SK-N-SH treated with all-trans-retinoic acid at 6 μM for 48 hours (cell line): ENCODE results near the gene ORC6.

Source experiments
- ATAC-seq: fragments of 200-7000 bp; cut with Tn5 transposase; 3 replicates; pipeline ENCODE4 v1.9.1; 2020; ENCODE audit warnings: mild to moderate bottlenecking, moderate library complexity
- ARNTL ChIP-seq: fragments of 450-650 bp; formaldehyde crosslinking; IDR thresholded peaks from 2 replicates; pipeline ENCODE4 v1.5.0; 2020; ENCODE audit warnings: low read depth, mild to moderate bottlenecking, moderate library complexity, borderline replicate concordance
- BACH2 ChIP-seq: fragments of 250-450 bp; sonication (Bioruptor Pico); IDR thresholded peaks from 2 replicates; pipeline ENCODE4 v1.9.0; 2021; ENCODE audit warnings: mild to moderate bottlenecking, borderline replicate concordance
- CREB5 ChIP-seq: fragments of 250-450 bp; sonication (Bioruptor Pico); IDR thresholded peaks from 2 replicates; pipeline ENCODE4 v1.5.1; 2020; ENCODE audit warnings: low read depth, mild to moderate bottlenecking, moderate library complexity
- CSDC2 ChIP-seq: fragments of 250-450 bp; sonication (Bioruptor Pico); IDR thresholded peaks from 2 replicates; pipeline ENCODE4 v1.5.0; 2020; ENCODE audit warnings: mild to moderate bottlenecking, moderate library complexity
- ESRRG ChIP-seq: fragments of 250-450 bp; sonication (Bioruptor Pico); IDR thresholded peaks from 2 replicates; pipeline ENCODE4 v1.6.1; 2021; ENCODE audit warnings: mild to moderate bottlenecking
- GLIS3 ChIP-seq: fragments of 250-450 bp; sonication (Bioruptor Pico); IDR thresholded peaks from 2 replicates; pipeline ENCODE4 v1.5.0; 2020; ENCODE audit warnings: mild to moderate bottlenecking, moderate library complexity
- ISL1 ChIP-seq: fragments of 250-450 bp; sonication (Bioruptor Pico); IDR thresholded peaks from 2 replicates; pipeline ENCODE4 v2.1.2; 2022; ENCODE audit warnings: mild to moderate bottlenecking, moderate library complexity
- OSR1 ChIP-seq: fragments of 250-450 bp; sonication (Bioruptor Pico); IDR thresholded peaks from 2 replicates; pipeline ENCODE4 v1.8.0; 2022; ENCODE audit warnings: moderate library complexity, mild to moderate bottlenecking, inconsistent platforms
- POU6F1 ChIP-seq: fragments of 250-450 bp; sonication (Bioruptor Pico); IDR thresholded peaks from 2 replicates; pipeline ENCODE4 v1.8.0; 2021; ENCODE audit warnings: low read depth, mild to moderate bottlenecking, moderate library complexity, borderline replicate concordance
- PPARA ChIP-seq: fragments of 250-450 bp; sonication (Bioruptor Pico); IDR thresholded peaks from 2 replicates; pipeline ENCODE4 v1.5.0; 2020; ENCODE audit warnings: mild to moderate bottlenecking, borderline replicate concordance
- RARB ChIP-seq: fragments of 250-450 bp; sonication (Bioruptor Pico); IDR thresholded peaks from 2 replicates; pipeline ENCODE4 v1.8.0; 2021; ENCODE audit warnings: mild to moderate bottlenecking, moderate library complexity
- SNAI2 ChIP-seq: fragments of 250-450 bp; sonication (Bioruptor Pico); IDR thresholded peaks from 2 replicates; pipeline ENCODE4 v1.5.0; 2020; ENCODE audit warnings: mild to moderate bottlenecking, moderate library complexity
- TCF4 ChIP-seq: fragments of 250-450 bp; sonication (Bioruptor Pico); IDR thresholded peaks from 2 replicates; pipeline ENCODE4 v1.8.0; 2021; ENCODE audit warnings: mild to moderate bottlenecking, moderate library complexity, borderline replicate concordance
- TSHZ2 ChIP-seq: fragments of 250-450 bp; sonication (Bioruptor Pico); IDR thresholded peaks from 2 replicates; pipeline ENCODE4 v1.5.0; 2020; ENCODE audit warnings: mild to moderate bottlenecking, moderate library complexity
- ZC3H10 ChIP-seq: fragments of 250-450 bp; sonication (Bioruptor Pico); IDR thresholded peaks from 2 replicates; pipeline ENCODE4 v1.5.1; 2021; ENCODE audit warnings: mild to moderate bottlenecking, moderate library complexity
- ZFP3 ChIP-seq: fragments of 250-450 bp; sonication (Bioruptor Pico); IDR thresholded peaks from 2 replicates; pipeline ENCODE4 v1.5.0; 2020; ENCODE audit warnings: mild to moderate bottlenecking, moderate library complexity
- ZFP30 ChIP-seq: fragments of 450-650 bp; formaldehyde crosslinking; IDR thresholded peaks from 2 replicates; pipeline ENCODE4 v1.5.0; 2022; ENCODE audit warnings: mild to moderate bottlenecking, moderate library complexity
- ZNF565 ChIP-seq: fragments of 450-650 bp; formaldehyde crosslinking; conservative IDR thresholded peaks from 2 replicates; pipeline ENCODE4 v1.5.0; 2020; ENCODE audit warnings: low read depth, mild to moderate bottlenecking, moderate library complexity
- ZNF70 ChIP-seq: fragments of 450-650 bp; formaldehyde crosslinking; IDR thresholded peaks from 2 replicates; pipeline ENCODE4 v1.5.0; 2020; ENCODE audit warnings: mild to moderate bottlenecking, moderate library complexity
- ZNF8 ChIP-seq: fragments of 450-650 bp; formaldehyde crosslinking; IDR thresholded peaks from 2 replicates; pipeline ENCODE4 v1.5.0; 2020; ENCODE audit warnings: mild to moderate bottlenecking, moderate library complexity
- TF ChIP-seq, protein P1 (sequence below): fragments of 250-450 bp; sonication (Bioruptor Pico); IDR thresholded peaks from 2 replicates; pipeline ENCODE4 v1.5.1; 2021; ENCODE audit warnings: mild to moderate bottlenecking, moderate library complexity
- TF ChIP-seq, protein P2 (sequence below): fragments of 250-450 bp; sonication (Bioruptor Pico); IDR thresholded peaks from 2 replicates; pipeline ENCODE4 v1.8.0; 2020; ENCODE audit warnings: mild to moderate bottlenecking, moderate library complexity, borderline replicate concordance

Gene ORC6

GRCh38 chr16:46695937-46696336, 6.5 kb downstream of the ORC6 start:
- ATAC-seq, result no peak
- TF ChIP-seq TCF4 (CRISPR knock-in tag) (no peak), PPARA (CRISPR knock-in tag) (no peak), GLIS3 (CRISPR knock-in tag) (no peak), ZNF8 (no peak), ZC3H10 (CRISPR knock-in tag) (no peak), BACH2 (CRISPR knock-in tag) (no peak), RARB (CRISPR knock-in tag) (no peak), POU6F1 (CRISPR knock-in tag) (no peak), ZNF70 (CRISPR knock-in tag) (no peak), SNAI2 (no peak), ZFP30 (CRISPR knock-in tag) (no peak), ZNF565 (CRISPR knock-in tag) (no peak), CSDC2 (CRISPR knock-in tag) (no peak), OSR1 (no peak), ISL1 (CRISPR knock-in tag) (no peak), TSHZ2 (CRISPR knock-in tag) (no peak), ZFP3 (CRISPR knock-in tag) (no peak), ESRRG (CRISPR knock-in tag) (no peak)
- TF ChIP-seq, protein P1, sequence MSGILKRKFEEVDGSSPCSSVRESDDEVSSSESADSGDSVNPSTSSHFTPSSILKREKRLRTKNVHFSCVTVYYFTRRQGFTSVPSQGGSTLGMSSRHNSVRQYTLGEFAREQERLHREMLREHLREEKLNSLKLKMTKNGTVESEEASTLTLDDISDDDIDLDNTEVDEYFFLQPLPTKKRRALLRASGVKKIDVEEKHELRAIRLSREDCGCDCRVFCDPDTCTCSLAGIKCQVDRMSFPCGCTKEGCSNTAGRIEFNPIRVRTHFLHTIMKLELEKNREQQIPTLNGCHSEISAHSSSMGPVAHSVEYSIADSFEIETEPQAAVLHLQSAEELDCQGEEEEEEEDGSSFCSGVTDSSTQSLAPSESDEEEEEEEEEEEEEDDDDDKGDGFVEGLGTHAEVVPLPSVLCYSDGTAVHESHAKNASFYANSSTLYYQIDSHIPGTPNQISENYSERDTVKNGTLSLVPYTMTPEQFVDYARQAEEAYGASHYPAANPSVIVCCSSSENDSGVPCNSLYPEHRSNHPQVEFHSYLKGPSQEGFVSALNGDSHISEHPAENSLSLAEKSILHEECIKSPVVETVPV (CRISPR knock-in tag), result no peak

DNA sequence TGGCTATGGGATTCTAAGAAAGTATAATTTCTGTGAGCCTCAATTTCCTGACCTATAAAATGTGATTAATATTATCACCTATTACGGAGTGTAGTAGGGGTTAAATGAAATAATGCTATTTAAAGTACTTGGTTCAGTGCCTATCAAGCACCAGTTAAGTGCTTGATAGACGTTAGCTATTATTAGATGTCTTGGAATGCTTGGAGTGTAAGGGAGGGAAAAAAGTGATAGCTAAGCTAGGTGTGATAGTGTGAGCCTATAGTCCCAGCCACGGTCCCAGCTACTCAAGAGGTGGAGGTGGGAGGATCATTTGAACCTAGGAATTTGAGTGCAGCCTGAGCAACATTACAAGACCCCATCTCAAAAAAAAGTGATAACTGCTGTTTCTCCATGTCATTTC, 7.5 kb downstream of the ORC6 start:
- TF ChIP-seq CREB5, result no peak
- TF ChIP-seq ZNF70 (CRISPR knock-in tag), result no peak
- TF ChIP-seq ZC3H10 (CRISPR knock-in tag), result no peak
- no peak for ATAC-seq

- no peak for ATAC-seq
- TF ChIP-seq CREB5 (no peak), ZFP30 (CRISPR knock-in tag) (no peak), ZNF8 (no peak), BACH2 (CRISPR knock-in tag) (no peak), ARNTL (CRISPR knock-in tag) (no peak), ISL1 (CRISPR knock-in tag) (no peak), ZNF565 (CRISPR knock-in tag) (no peak), ZNF70 (CRISPR knock-in tag) (no peak), SNAI2 (no peak), RARB (CRISPR knock-in tag) (no peak), ESRRG (CRISPR knock-in tag) (no peak), CSDC2 (CRISPR knock-in tag) (no peak), TSHZ2 (CRISPR knock-in tag) (no peak), POU6F1 (CRISPR knock-in tag) (no peak), ZFP3 (CRISPR knock-in tag) (no peak)
- TF ChIP-seq, protein P2, sequence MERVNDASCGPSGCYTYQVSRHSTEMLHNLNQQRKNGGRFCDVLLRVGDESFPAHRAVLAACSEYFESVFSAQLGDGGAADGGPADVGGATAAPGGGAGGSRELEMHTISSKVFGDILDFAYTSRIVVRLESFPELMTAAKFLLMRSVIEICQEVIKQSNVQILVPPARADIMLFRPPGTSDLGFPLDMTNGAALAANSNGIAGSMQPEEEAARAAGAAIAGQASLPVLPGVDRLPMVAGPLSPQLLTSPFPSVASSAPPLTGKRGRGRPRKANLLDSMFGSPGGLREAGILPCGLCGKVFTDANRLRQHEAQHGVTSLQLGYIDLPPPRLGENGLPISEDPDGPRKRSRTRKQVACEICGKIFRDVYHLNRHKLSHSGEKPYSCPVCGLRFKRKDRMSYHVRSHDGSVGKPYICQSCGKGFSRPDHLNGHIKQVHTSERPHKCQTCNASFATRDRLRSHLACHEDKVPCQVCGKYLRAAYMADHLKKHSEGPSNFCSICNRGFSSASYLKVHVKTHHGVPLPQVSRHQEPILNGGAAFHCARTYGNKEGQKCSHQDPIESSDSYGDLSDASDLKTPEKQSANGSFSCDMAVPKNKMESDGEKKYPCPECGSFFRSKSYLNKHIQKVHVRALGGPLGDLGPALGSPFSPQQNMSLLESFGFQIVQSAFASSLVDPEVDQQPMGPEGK (CRISPR knock-in tag), result no peak
Measured at GRCh38 chr16:46700048-46700447, 10.6 kb downstream of the ORC6 start.
